Vagina (tissue), 2 donors: ENCODE results near the gene DNAH3.

Experiments
- CTCF ChIP-seq, 3 experiments: fragments of 450-650 bp in 2 of 3; fragments of 200-600 bp in 1 of 3; sonication (generic) in 1 of 3; IDR thresholded peaks; one replicate each; pipeline ENCODE4 v1.5.1; 2017 to 2019; ENCODE audit warnings: antibody characterized with exemption in 3 of 3, mild to moderate bottlenecking in 2 of 3, moderate library complexity in 2 of 3
- POLR2A ChIP-seq, 2 donors: fragments of 450-650 bp; IDR thresholded peaks; one replicate each; pipeline ENCODE4 v1.6.1; 2017; ENCODE audit warnings: antibody characterized with exemption in 2 of 2, mild to moderate bottlenecking in 2 of 2, moderate library complexity in 2 of 2
- POLR2AphosphoS5 ChIP-seq, 2 donors: sonication (generic); formaldehyde crosslinking; IDR thresholded peaks; one replicate each; pipeline ENCODE4 v1.9.0; 2017; ENCODE audit warnings: antibody characterized with exemption in 2 of 2, mild to moderate bottlenecking in 2 of 2, low read depth in 1 of 2; ENCODE audit not compliant: insufficient read depth in 1 of 2

GRCh38 chr16:21192991-21193390 is 42.3 kb upstream of the DNAH3 start:
- TF ChIP-seq CTCF (IDR thresholded peaks at IDR 0.05): no peak
- no peak for TF ChIP-seq POLR2A (IDR thresholded peaks at IDR 0.05)
- no peak for TF ChIP-seq POLR2AphosphoS5 (IDR thresholded peaks at IDR 0.05; ENCODE audit: insufficient read depth in 1 of 2, low read depth in 1 of 2)
